B cell (primary cell): ENCODE measurements around the gene CD244. TPM values are rescaled to one million over a fixed set of nuclear protein-coding genes. Genes with fewer than 3 reads are reported as not detected.

Experiments used
- ATAC-seq: fragments of 200-7000 bp; cut with Tn5 transposase; one replicate; pipeline ENCODE4 v1.10.0; 2021; ENCODE audit warnings: low read depth, mild to moderate bottlenecking, moderate number of reproducible peaks, moderate library complexity
- CTCF ChIA-PET: fragments of 350-600 bp; sonication (Branson Sonifier 250); formaldehyde crosslinking; loops from one replicate; lab custom pipeline; 2021; ENCODE audit warnings: antibody characterized with exemption, inconsistent platforms; lab: Charles Lee
- POLR2A ChIA-PET: fragments of 350-600 bp; sonication (Branson Sonifier 250); formaldehyde crosslinking; loops from one replicate; lab custom pipeline; 2021; ENCODE audit warnings: antibody characterized with exemption; lab: Charles Lee
- DNase-seq: peaks from one replicate; pipeline ENCODE4 v3.0.0; 2013
- H2AFZ ChIP-seq: 2 replicates; pipeline ENCODE4 v1.6.1; 2012; ENCODE audit warnings: mild to moderate bottlenecking, low read depth, low read length; ENCODE audit not compliant: insufficient read depth, poor library complexity, severe bottlenecking
- H3K27ac ChIP-seq, 2 donors: 1 replicate in 1 of 2; 2 replicates in 1 of 2; pipeline ENCODE4 v1.5.1; 2012 to 2013; ENCODE audit warnings: low read length in 2 of 2, mild to moderate bottlenecking in 2 of 2, moderate library complexity in 1 of 2
- H3K27me3 ChIP-seq, 4 experiments: fragments of 200-600 bp in 1 of 4; sonication (generic) in 1 of 4; replicated peaks in 1 of 4; 1 replicate in 2 of 4; 2 replicates in 2 of 4; pipeline versions ENCODE4 v1.6.1 to v1.7.0; 2013 to 2016; ENCODE audit warnings: low read length in 3 of 4, mild to moderate bottlenecking in 2 of 4, mixed read lengths in 1 of 4, moderate library complexity in 1 of 4; ENCODE audit not compliant: insufficient read depth in 4 of 4, control insufficient read depth in 3 of 4; ENCODE audit errors: control extremely low read depth in 1 of 4
- H3K36me3 ChIP-seq, 2 experiments: replicated peaks in 1 of 2; 1 replicate in 1 of 2; 2 replicates in 1 of 2; pipeline versions ENCODE4 v1.6.1 to v1.7.1; 2013; ENCODE audit warnings: low read length in 1 of 2; ENCODE audit not compliant: insufficient read depth in 2 of 2, control insufficient read depth in 1 of 2; ENCODE audit errors: control extremely low read depth in 1 of 2, extremely low read depth in 1 of 2
- H3K4me1 ChIP-seq, 2 donors: fragments of 200-600 bp in 1 of 2; sonication (generic) in 1 of 2; 1 replicate in 1 of 2; 2 replicates in 1 of 2; pipeline versions ENCODE4 v1.5.1 to v1.6.1; 2013 to 2017; ENCODE audit warnings: low read length in 2 of 2; ENCODE audit not compliant: control insufficient read depth in 2 of 2, insufficient read depth in 2 of 2
- H3K4me2 ChIP-seq: replicated peaks from 2 replicates; pipeline ENCODE3; 2012; ENCODE audit warnings: mild to moderate bottlenecking, low read depth, low read length; ENCODE audit not compliant: poor library complexity, severe bottlenecking
- H3K4me3 ChIP-seq, 5 experiments: fragments of 200-600 bp in 1 of 5; sonication (generic) in 1 of 5; 1 replicate in 3 of 5; 2 replicates in 2 of 5; pipeline versions ENCODE4 v1.5.1 to v1.7.0; 2011 to 2016; ENCODE audit warnings: low read length in 4 of 5, mild to moderate bottlenecking in 4 of 5, low read depth in 2 of 5, control low read depth in 1 of 5, moderate library complexity in 1 of 5; ENCODE audit not compliant: insufficient read depth in 1 of 5; ENCODE audit errors: control extremely low read depth in 1 of 5, extremely low read depth in 1 of 5
- H3K79me2 ChIP-seq: fragments of 200-600 bp; sonication (generic); one replicate; pipeline ENCODE4 v1.6.0; 2016; ENCODE audit warnings: low read length; ENCODE audit not compliant: control insufficient read depth, insufficient read depth
- H3K9ac ChIP-seq: fragments of 200-600 bp; sonication (generic); 2 replicates; pipeline ENCODE4 v1.6.1; 2017; ENCODE audit warnings: mild to moderate bottlenecking, low read length, moderate library complexity
- H3K9me3 ChIP-seq, 3 donors: one replicate each; pipeline versions ENCODE4 v1.6.1 to v1.7.1; 2013; ENCODE audit warnings: low read length in 2 of 3; ENCODE audit not compliant: control insufficient read depth in 2 of 3, insufficient read depth in 1 of 3; ENCODE audit errors: control extremely low read depth in 1 of 3
- H4K20me1 ChIP-seq: 2 replicates; pipeline ENCODE4 v1.6.0; 2012; ENCODE audit warnings: mild to moderate bottlenecking, low read length; ENCODE audit not compliant: insufficient read depth, control insufficient read depth, poor library complexity, severe bottlenecking
- H3K27ac Mint-ChIP-seq: one replicate; pipeline ENCODE4 v1.8.0; 2021; ENCODE audit warnings: mixed read lengths
- H3K27me3 Mint-ChIP-seq: one replicate; pipeline ENCODE4 v1.8.0; 2021; ENCODE audit warnings: mixed read lengths
- H3K4me1 Mint-ChIP-seq: one replicate; pipeline ENCODE4 v1.8.0; 2021; ENCODE audit warnings: mixed read lengths
- H3K4me3 Mint-ChIP-seq: one replicate; pipeline ENCODE4 v1.8.0; 2021; ENCODE audit warnings: mixed read lengths
- H3K9me3 Mint-ChIP-seq: one replicate; pipeline ENCODE4 v1.8.0; 2022; ENCODE audit warnings: mixed read lengths; ENCODE audit not compliant: insufficient read depth
- CTCF ChIP-seq: fragments of 200-600 bp; IDR thresholded peaks from one replicate; pipeline ENCODE4 v1.8.0; 2022; ENCODE audit warnings: antibody characterized with exemption, mild to moderate bottlenecking
- EZH2 ChIP-seq: IDR thresholded peaks from 2 replicates; pipeline ENCODE4 v1.6.1; 2012; ENCODE audit warnings: borderline replicate concordance, low read depth, mild to moderate bottlenecking, moderate library complexity, low read length; ENCODE audit not compliant: insufficient read depth, poor library complexity, severe bottlenecking
- WGBS: methylation state at CpG from one replicate; pipeline ENCODE4 v1.1.5; 2013; ENCODE audit warnings: missing lambda C conversion rate; ENCODE audit not compliant: insufficient coverage; 5-methylcytosine and 5-hydroxymethylcytosine counted together
- intact Hi-C: fragments of 100-400 bp; cut with micrococcal nuclease; formaldehyde crosslinking; loops from one replicate; pipeline ENCODE4 v1.10.0; 2022
- polyA plus RNA-seq: library from polyadenylated mRNA; depleted of rRNA; stranded (reverse); fragments of >200 nt; gene quantifications from 2 replicates; pipeline ENCODE4 v1.2.3, GENCODE V29; 2012
- total RNA-seq, 2 donors: library from RNA; stranded (reverse); fragments of 120-200 nt in 1 of 2; gene quantifications; 1 replicate in 1 of 2; 2 replicates in 1 of 2; pipeline versions ENCODE4 v1.2.3 to v1.2.4, GENCODE V29; 2013 to 2022

The CD244 gene
- total and polyA plus RNA-seq, 2 donors (not counting 1 experiment from before 2014, with no cell fraction given): 0.31 TPM; not detected in 1

- H3K9ac ChIP-seq: peak overlapping the region; percentile 63
- peak overlapping the region; percentile 99 for H3K27ac ChIP-seq
- H3K79me2 ChIP-seq: peaks cover 25% of the 10 kb centered on the region
- no peaks in the 10 kb centered on the region for H4K20me1 ChIP-seq
- H3K36me3 ChIP-seq: no peaks in the 10 kb centered on the region
- peak overlapping the region; percentile 65 for H3K4me2 ChIP-seq
- peaks cover 28 to 34% of the 10 kb centered on the region in 2 donors for H3K4me1 ChIP-seq
- H2AFZ ChIP-seq: peak overlapping the region; percentile 36
- peak; percentile 77 for ATAC-seq
- TF ChIP-seq EZH2 (no peak), CTCF (no peak)
- Mint-ChIP-seq H3K9me3 (no peaks in the 10 kb centered on the region), H3K27ac (peak overlapping the region; percentile 98), H3K4me1 (peaks cover 42% of the 10 kb centered on the region), H3K27me3 (no peaks in the 10 kb centered on the region), H3K4me3 (peak overlapping the region; percentile 68)
- POLR2A ChIA-PET: interaction anchor here (0.7 to 1.7 kb wide), 5 partner anchors 8 to 24 kb away, joined by 3 to 9 read pairs (median 4); no protein-coding TSS in a partner anchor
- no peaks in the 10 kb centered on the region for H3K27me3 ChIP-seq
- H3K9me3 ChIP-seq: peaks cover 0 to 7% (median 0%) of the 10 kb centered on the region in 3 donors
- peak overlapping the region in 1 of 5 experiments; percentile 19 for H3K4me3 ChIP-seq
- 22% methylated on average over 10 of the region's 13 CpGs for WGBS
- DNase-seq: peak; percentile 98
- intact Hi-C loops: loop anchor here (1.0 to 10.0 kb wide), 3 partner anchors 8 to 445 kb away; partner anchors contain the start of genes COPA, NCSTN and USF1
- CTCF ChIA-PET: interaction anchor here (0.8 to 4.9 kb wide), 12 partner anchors 8 to 164 kb away, joined by 3 to 21 read pairs (median 5); partner anchors contain the start of gene ITLN2
These were observed 72.7 kb downstream of the CD244 start for GRCh38 chr1:160789702-160790611.
